Tibial artery (tissue), 4 donors: Measurements from ENCODE around the gene SULT2B1.

Source experiments
- DNase-seq, 2 donors: peaks; one replicate each; pipeline ENCODE4 v3.0.0-alpha.2; 2019
- H3K27ac ChIP-seq, 2 donors: fragments of 200-600 bp; sonication (generic) in 1 of 2; 1 replicate in 1 of 2; 2 replicates in 1 of 2; pipeline ENCODE4 v1.5.1; 2018 to 2019; ENCODE audit warnings: mild to moderate bottlenecking in 1 of 2
- H3K27me3 ChIP-seq, 2 donors: fragments of 200-600 bp; sonication (generic) in 1 of 2; one replicate each; pipeline versions ENCODE4 v1.5.1 to v1.6.0; 2016 to 2019
- H3K36me3 ChIP-seq, 3 donors: fragments of 200-600 bp; sonication (generic) in 2 of 3; one replicate each; pipeline ENCODE4 v1.5.1; 2016 to 2019; ENCODE audit warnings: mild to moderate bottlenecking in 2 of 3
- H3K4me1 ChIP-seq, 4 donors: fragments of 200-600 bp; sonication (generic) in 2 of 4; 1 replicate in 3 of 4; 2 replicates in 1 of 4; pipeline ENCODE4 v1.5.1; 2016 to 2019
- H3K4me3 ChIP-seq, 2 donors: fragments of 200-600 bp; sonication (generic) in 1 of 2; 1 replicate in 1 of 2; 2 replicates in 1 of 2; pipeline ENCODE4 v1.5.1; 2018 to 2019; ENCODE audit warnings: mild to moderate bottlenecking in 2 of 2
- H3K9me3 ChIP-seq, 3 donors: fragments of 200-600 bp; sonication (generic) in 1 of 3; one replicate each; pipeline ENCODE4 v1.5.1; 2016 to 2019
- CTCF ChIP-seq, 2 experiments: fragments of 200-600 bp in 1 of 2; fragments of 450-650 bp in 1 of 2; IDR thresholded peaks; one replicate each; pipeline ENCODE4 v1.5.1; 2017 to 2019; ENCODE audit warnings: antibody characterized with exemption in 2 of 2, mild to moderate bottlenecking in 1 of 2, moderate library complexity in 1 of 2
- intact Hi-C: fragments of 100-400 bp; cut with DNase I; formaldehyde crosslinking; loops from one replicate; pipeline ENCODE4 v1.15.0; 2023; ENCODE audit warnings: low total_unique reads

The SULT2B1 gene

GRCh38 chr19:48644839-48645619 lies 93.1 kb downstream of the SULT2B1 start:
- peak; percentile 85 to 90 for DNase-seq
- Histone ChIP-seq H3K9me3 (no peaks in the 10 kb centered on the region), H3K36me3 (no peaks in the 10 kb centered on the region), H3K27me3 (no peaks in the 10 kb centered on the region), H3K4me1 (peaks cover 7 to 19% (median 14%) of the 10 kb centered on the region in 4 donors), H3K4me3 (peak overlapping the region; percentile 57 to 64), H3K27ac (peak overlapping the region; percentile 86 to 88)
- intact Hi-C loops = loop anchor here (10.0 kb wide), 2 partner anchors 190 to 350 kb away; partner anchors contain the start of genes GYS1, HSD17B14 and RUVBL2
- TF ChIP-seq CTCF (IDR thresholded peaks at IDR 0.05) = no peak

GRCh38 chr19:48645620-48646000 lies 93.6 kb downstream of the SULT2B1 start:
- Histone ChIP-seq H3K36me3 (no peaks in the 10 kb centered on the region), H3K4me1 (peaks cover 7 to 19% (median 14%) of the 10 kb centered on the region in 4 donors), H3K27me3 (no peaks in the 10 kb centered on the region), H3K9me3 (no peaks in the 10 kb centered on the region), H3K4me3 (peak overlapping the region; percentile 57 to 64), H3K27ac (peak overlapping the region; percentile 86 to 88)
- DNase-seq = no peak
- intact Hi-C loops = loop anchor here (10.0 kb wide), 2 partner anchors 189 to 349 kb away; partner anchors contain the start of genes GYS1, HSD17B14 and RUVBL2
- no peak for TF ChIP-seq CTCF (IDR thresholded peaks at IDR 0.05)

- Histone ChIP-seq H3K4me3 (peak within 1 kb of the TSS; percentile 57 to 64), H3K4me1 (peaks cover 7 to 19% (median 14%) of the 10 kb centered on the region in 4 donors), H3K27me3 (no peaks in the 10 kb centered on the region), H3K27ac (peak within 1 kb of the TSS; percentile 86 to 88), H3K36me3 (no peaks in the 10 kb centered on the region), H3K9me3 (no peaks in the 10 kb centered on the region)
- DNase-seq = peak; percentile 84 to 94
- intact Hi-C loops = loop anchor here (2.0 to 10.0 kb wide), 3 partner anchors 27 to 349 kb away; partner anchors contain the start of genes GYS1, HSD17B14, NTN5 and RUVBL2
- peak; percentile 82 to 94 for TF ChIP-seq CTCF (IDR thresholded peaks at IDR 0.05)
Measured at GRCh38 chr19:48646001-48646721, 94.2 kb downstream of the SULT2B1 start, which contains the start of gene CA11. CA11 (minus strand) TSS chr19:48646187; CDS start chr19:48645632, 555 bp downstream.

GRCh38 chr19:48646722-48647216 lies 94.8 kb downstream of the SULT2B1 start:
- no peaks in the 10 kb centered on the region for H3K27me3 ChIP-seq
- peak overlapping the region; percentile 57 to 64 for H3K4me3 ChIP-seq
- H3K9me3 ChIP-seq = no peaks in the 10 kb centered on the region
- intact Hi-C loops = loop anchor here (2.0 to 10.0 kb wide), 3 partner anchors 26 to 348 kb away; partner anchors contain the start of genes GYS1, HSD17B14, NTN5 and RUVBL2
- no peak for TF ChIP-seq CTCF (IDR thresholded peaks at IDR 0.05)
- H3K27ac ChIP-seq = peak overlapping the region; percentile 86 to 88
- peaks cover 7 to 19% (median 14%) of the 10 kb centered on the region in 4 donors for H3K4me1 ChIP-seq
- H3K36me3 ChIP-seq = no peaks in the 10 kb centered on the region
- no peak for DNase-seq

GRCh38 chr19:48648134-48648533 lies 96.2 kb downstream of the SULT2B1 start:
- Histone ChIP-seq H3K4me3 (no peak overlapping the region), H3K36me3 (no peaks in the 10 kb centered on the region), H3K27me3 (no peaks in the 10 kb centered on the region), H3K9me3 (no peaks in the 10 kb centered on the region), H3K27ac (no peak overlapping the region), H3K4me1 (peaks cover 7 to 19% (median 14%) of the 10 kb centered on the region in 4 donors)
- no peak for TF ChIP-seq CTCF (IDR thresholded peaks at IDR 0.05)
- intact Hi-C loops = loop anchor here (10.0 kb wide), 2 partner anchors 187 to 347 kb away; partner anchors contain the start of genes GYS1, HSD17B14 and RUVBL2
- DNase-seq = no peak
